HG03565 (cell line): ENCODE measurements around the gene KDM4B.

Experiments used
- ATAC-seq: cut with Tn5 transposase; IDR thresholded peaks from one replicate; pipeline ENCODE4 v1.9.1; 2021; ENCODE audit warnings: mild to moderate bottlenecking, moderate library complexity; ENCODE audit not compliant: unreplicated experiment

KDM4B gene

DNA sequence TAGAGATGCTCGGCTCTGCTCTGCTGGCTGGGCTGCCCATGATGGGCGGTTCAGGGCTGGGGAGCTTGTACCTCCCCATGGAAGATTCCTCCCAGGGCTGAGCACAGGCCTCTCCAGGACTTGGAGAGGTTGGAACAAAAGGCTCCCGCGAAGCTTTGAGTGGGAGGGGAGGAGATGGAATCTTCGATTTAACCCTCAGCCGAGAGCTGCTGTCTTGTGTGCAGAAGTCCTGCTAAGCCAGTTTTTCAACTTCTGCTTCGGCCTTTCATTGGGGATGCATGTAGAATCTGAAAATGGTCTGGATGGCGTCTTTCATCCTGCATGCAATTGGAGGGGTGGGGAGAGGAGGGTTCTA lies 163.3 kb downstream of the KDM4B start:
- no peak for ATAC-seq

DNA sequence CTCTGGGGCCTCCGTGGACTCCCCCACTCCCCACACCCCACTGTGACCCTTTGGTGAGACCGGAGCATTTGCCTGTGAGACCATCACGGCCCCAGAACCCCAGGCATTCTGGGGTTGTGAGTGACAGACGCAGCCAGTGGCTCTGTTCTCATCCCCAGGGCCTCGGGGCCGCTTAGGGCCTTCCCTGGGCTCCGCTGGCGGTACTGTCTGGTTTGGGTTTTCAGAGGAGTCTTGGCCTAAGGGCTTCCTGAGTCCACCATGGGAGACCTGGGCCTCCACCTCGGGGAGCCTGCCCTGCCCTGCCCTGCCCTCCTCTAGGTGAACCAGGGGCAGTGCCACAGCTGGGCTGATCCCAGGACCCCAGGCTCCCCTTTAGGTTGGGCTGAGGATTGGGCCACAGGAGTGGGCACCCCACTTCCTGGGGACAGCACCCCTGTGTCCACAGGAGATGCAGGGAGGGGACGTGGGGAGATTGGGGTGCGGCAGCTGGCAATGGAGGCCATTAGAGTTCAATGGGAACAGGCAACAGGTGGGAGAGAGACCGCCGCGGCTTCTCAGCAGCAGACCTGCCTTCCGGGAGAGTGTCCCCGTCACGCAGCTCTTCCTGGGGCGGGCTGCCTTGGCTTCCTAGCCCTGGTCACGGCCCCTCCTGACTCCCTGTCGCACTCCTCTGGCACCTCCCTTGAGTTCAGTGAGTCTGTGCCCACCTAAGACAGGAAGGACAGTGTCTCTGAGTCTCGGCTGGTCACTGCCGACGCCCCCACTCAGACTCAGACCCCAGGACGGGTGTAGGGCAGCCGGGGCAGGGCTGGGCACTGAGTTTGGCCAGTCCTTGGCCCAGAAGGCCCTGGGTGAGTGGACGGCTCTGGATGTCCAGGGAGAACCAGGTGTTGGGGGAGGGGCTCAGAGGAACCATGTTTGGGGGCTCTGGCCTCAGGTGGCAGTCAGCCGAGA lies 164.1 kb downstream of the KDM4B start:
- ATAC-seq, result no peak

DNA sequence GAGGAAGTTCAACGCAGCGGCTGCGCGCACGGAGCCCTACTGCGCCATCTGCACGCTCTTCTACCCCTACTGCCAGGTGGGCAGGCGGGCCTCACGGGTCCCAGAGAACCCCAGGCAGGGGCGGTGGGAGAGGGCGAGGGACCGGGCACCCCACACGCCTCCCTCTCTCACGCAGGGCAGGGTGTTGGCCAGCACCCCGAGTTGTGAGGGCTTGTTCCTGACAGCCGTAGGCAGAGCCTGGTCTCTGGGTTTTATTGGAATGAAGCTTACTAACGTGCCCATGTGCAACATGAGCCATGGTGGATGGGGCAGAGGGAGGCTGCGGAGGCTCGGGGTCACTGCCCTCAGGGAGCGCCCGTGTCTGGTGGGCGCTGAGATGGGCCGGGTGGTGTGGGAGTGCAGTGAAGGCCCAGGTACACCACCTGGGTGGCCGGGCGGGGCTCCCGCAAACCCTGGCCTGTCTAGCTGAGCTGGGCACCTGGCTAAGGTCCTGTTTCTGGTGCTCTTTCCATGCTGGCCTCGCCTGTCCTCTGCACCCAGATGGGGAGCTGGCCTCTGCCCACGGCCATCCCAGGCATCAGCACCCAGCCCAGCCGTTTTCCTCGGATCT lies 165.2 kb downstream of the KDM4B start:
- no peak for ATAC-seq

DNA sequence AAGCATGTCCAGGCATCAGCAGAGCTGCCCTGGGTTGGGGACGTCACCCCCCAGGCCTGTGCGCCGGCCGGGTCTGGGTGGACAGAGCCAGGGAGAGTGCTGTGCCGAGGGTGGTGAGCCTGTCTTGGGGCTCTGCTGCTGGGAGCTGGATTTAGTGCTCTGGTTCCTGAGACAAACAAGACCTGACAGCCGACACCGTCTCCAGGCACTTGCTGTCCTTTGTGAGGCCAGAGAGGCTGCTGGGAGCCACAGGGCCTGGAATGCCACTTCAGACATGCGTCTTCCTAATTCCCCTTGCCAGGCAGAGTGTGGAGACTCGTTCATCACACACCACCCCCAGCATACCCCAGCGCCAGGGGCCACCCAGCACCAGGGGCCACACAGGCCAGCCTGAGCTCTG lies 165.8 kb downstream of the KDM4B start:
- ATAC-seq, result no peak

DNA sequence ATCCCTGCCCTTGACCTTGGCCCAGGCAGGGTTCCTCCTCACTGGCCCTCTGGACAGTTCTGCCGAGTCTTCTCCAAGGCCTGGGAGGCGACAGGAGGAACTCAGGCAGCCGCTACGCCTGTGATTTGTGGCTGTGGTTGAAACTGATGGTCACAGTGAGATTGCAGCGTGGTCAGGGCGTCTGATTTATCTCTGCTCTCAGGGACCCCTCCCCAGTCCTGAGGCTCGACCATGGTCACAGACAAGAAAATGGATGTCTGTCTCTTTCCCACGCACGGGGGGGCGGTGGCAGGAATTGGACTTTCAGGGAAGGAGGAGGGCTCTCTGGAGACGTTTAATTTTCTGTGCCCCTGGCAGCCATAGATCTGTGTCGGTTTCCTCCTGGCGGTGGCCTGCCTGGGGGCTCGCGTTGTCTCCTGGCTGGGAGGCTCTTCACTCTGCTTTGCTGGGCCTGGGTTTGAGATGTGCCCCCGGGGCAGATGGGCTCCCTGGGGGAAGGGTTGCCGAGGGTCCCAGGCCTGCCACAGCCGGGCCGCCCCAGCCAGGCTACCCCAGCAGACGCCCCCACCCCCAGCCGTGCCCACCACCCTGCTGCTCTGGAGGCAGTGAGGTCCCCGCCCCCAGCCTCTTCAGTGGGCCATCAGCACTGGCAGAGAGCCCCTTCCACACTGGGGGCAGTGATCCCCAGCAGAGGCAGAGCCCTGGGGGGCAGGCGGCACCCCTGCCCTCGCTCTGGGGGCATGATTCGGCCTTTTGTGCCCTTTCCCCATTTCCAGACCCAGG lies 167.4 kb downstream of the KDM4B start:
- no peak for ATAC-seq

DNA sequence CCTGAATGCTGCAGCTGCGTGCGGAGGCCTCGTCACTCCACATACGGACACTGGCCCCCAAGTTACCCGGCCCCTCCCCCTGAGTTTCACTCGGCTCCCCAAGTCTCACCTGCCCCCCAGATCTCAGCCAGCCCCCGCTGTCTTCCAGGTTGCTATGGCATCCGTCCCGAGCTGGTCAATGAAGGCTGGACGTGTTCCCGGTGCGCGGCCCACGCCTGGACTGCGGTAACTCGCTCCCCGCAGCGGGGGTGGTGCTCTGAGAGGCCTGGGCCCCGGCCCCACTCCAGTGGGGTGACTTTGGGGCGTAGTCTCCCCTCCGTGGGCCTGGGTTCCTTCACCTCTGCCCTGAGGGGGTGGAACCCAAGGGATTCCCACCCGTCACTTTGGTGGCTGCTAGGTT lies 168.2 kb downstream of the KDM4B start:
- no peak for ATAC-seq

DNA sequence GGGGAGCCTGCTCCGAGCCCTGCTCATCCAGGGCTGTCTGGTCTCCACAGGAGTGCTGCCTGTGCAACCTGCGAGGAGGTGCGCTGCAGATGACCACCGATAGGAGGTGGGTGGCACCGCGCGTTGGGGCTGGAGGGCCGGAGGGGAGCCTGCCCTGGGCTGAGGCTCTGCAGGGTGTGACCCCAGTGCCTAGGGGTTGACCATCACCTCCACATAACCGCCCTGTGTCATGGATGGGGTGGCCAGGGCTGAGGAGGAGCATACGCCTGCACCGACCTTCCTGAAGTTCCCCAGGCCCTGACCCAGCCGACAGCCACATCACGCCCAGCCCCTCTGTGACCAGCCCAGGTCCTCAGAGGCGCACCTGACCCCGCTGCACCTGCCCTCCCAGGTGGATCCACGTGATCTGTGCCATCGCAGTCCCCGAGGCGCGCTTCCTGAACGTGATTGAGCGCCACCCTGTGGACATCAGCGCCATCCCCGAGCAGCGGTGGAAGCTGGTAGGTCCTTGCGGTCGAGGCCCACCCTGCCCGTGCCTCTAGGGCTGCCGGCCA lies 168.7 kb downstream of the KDM4B start:
- ATAC-seq, result no peak

DNA sequence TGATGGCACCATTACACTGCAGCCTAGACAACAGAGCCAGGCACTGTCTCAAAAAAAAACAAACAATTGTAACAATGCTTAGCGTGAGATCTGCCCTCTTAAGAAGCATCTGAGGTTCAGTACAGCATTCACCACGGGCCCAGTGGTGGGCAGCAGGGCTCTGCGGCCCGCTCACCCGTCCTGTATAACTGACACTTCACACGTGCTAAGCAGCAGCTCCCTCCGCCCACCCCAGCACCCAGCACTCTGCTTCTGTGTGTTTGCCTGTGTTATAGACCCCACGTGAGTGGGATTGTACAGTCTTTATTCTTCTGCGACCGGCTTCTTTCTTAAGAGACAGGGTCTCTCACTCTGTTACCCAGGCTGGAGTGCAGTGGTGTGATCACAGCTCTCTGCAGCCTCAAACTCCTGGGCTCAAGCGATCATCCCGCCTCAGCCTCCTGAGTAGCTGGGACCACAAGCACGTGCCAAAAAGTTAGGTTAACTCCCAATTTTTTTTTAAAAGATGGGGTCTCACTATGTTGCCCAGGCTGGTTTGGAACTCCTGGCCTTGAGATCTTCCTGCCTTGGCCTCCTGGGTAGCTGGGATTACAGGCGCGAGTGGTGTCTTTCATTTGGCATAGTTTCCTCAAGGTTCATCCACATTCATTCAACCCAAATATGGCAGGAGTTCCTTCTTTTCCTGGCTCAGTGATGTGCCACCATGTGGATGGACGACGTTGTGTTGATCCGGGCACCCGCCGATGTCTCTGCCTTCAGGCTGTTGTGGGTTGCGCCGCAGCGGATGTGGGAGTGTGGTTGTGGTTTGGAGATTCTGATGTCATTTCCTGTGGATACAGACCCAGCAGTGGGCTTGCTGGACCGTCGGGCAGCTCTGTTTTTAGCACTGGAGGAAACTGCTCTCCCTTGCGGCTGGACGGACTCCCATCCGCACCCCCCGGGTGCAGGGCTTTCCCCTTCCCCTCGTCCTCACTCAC lies 170.0 kb downstream of the KDM4B start:
- ATAC-seq, result peak; percentile 66

DNA sequence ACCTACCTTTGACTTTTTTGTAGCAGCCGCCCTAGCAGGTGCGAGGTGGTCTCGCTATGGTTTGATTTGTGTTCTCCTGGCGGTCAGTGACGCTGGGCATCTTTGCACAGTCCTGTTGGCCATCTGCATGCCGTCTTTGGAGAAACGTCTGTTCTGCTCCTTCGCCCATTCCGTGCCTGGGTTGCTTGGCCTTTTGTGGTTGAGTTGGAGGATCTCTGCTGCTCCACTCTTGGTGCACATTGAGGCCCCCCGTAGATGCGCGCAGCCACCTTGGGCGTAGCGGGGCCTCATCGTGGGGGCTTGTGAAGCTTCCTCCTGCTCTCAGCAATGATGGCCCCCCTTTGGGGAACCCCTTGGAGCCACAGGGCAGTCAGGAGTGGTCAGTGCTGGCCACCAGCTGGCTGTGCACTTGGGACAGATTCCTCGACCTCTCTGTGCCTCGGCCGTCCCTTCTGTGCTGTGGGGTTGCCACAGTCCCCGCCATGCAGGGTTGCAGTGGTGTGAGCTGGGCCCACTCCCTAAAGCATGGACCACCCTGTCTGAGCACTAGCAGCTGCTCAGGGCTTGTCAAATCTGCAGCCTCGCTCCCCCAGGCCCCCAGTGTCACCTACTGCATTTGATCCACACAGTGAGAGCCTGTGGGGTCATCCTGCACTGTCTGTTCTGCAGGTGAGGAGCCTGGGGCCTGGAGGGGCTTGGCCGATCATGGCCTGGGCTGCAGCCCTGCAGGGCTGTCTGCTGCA lies 170.8 kb downstream of the KDM4B start:
- no peak for ATAC-seq

DNA sequence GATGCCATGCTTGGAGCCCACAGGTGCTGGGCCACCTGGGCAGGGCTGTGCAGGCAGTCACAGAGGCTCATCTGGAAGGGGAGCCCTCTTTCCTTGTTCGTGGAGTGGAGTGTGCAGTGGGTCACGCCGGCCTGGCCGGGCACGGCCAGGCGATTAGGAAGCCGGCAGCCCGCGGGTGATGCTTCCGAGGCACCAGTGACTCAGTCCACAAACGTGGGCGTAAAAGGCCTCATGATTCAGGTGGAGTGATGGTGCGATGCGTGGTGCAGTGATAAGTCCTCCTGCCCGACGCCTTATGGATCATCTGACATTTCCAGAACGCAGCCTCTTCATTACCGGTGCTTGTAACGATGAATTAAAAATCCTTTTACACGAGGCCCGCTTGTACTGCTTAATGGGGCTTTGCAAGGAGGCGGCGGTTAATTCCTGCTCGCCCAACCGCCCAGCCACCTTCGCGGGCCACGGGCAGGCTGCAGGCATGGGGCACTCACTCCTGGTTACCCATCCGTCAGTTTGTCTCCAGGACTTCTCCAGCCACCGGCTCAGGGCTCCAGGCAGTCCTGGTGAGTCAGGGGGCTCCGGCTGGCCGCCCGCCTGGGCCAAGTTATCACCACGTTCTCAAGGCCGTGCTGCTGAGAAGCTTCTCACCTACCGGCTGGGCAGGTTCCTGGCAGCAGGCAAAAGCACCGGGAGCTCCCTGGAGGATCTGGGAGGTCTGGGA lies 172.4 kb downstream of the KDM4B start:
- ATAC-seq, result no peak

DNA sequence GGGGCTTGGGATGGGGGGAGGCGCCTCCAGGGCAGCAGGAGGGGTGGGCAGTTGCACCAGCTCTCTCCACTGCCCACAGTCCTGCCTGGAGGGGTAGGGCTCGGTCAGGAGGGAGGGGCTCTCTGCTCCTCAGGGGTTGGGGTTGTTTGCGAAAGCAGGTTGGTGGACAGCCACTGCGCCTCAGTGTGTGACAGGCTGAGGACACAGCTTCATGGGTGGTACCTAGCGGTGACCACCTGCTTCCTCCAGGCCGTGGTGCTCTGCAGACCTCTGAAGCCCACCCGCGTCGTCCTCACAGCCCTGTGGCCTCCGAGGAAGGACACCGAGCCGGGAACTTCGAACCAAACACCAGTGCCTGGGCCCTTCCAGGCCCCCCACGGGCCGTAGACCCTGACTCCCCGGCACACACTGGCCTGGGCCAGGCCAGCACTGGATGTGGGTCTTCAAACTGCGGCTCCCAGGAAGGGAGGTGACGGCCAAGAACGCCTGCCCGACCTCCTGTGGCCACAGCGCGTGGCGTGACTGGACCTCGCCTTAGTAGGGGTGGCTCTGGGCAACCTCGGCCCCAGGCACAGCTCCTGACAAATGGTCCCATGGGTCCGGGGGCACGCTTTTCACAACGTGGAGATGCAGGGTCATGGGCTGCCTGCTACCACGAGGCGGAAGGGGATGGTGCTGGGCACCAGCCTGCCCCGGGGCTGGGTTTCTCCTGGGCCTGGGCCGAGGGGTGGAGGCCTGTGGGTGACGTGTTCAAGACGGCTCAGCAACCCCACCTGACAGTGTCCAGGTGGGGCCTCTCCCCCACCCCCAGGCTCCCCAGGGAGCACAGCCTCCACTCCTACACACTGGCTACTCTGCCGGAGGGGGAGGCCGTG lies 173.2 kb downstream of the KDM4B start:
- no peak for ATAC-seq

DNA sequence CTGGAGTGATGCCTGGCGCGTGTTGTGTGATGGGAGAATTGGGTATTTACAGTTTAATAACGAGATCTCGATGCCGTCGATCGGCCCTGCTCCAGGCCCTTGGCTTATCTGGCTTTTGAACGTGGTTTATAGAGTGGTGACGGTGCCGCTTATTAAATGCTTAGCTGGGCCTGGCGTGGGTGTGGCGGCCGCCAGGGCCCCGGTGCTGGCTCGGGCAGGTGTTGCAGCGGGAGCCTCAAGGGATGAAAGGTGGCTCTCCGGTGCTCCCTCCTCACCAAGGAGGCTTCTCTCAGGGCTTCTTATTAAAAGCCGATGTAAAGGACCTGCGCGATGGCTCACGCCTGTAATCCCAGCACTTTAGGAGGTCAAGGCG lies 173.8 kb downstream of the KDM4B start:
- no peak for ATAC-seq

DNA sequence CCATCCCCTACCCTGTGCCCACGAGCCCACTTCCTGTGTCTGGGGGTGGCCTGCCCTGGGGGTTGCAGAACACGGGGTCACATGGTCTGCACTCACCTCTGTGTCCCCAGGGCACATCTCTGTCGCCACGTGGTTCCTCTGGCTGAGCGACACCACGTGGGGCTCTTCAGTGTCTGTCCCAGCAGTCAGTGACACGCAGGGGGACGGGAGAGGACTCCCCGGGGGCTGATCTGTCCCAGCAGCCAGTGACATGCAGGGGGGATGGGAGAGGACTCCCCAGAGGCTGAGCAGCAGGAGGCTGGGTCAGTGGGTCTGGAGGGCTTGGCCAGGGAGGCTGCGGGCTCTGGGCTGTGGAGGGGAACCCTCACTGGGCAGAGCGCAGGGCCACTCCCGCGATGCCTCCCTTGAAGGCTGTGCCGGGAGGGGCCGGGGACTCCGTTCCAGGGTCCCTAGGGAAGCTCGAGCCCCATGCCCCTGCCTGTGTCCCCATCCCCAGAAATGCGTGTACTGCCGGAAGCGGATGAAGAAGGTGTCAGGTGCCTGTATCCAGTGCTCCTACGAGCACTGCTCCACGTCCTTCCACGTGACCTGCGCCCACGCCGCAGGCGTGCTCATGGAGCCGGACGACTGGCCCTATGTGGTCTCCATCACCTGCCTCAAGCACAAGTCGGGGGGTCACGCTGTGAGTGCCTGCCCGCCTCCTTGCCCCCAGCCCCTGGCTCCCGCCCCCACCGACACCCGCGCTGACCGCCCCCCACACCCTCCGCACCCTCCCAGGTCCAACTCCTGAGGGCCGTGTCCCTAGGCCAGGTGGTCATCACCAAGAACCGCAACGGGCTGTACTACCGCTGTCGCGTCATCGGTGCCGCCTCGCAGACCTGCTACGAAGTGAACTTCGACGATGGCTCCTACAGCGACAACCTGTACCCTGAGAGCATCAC lies 174.8 kb downstream of the KDM4B start:
- no peak for ATAC-seq

DNA sequence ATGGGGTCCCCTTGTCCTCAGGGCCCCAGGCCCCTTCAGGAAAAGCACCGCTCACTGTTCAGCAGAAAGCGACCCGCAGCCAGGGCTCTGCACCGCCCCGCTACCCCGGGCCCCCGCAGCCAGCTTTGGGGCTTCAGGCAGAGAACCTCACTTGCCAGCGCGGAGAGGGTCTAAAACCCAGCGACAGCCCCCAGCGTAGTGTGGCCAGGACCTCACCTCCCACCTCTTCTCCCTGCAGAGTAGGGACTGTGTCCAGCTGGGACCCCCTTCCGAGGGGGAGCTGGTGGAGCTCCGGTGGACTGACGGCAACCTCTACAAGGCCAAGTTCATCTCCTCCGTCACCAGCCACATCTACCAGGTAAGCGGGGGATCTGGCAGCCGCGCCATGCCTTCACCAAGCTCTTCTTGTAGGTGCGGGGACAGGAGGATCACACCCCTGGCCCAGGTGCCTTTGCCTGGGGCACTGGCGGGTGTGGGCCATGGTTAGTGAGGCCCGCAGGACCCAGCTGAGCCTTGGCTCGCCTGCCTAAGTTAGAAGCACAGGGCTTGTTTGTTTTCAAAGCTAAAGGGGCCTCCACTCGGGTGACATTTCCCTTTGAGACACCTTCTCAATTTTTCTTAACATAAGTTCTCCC lies 175.7 kb downstream of the KDM4B start:
- ATAC-seq, result no peak

DNA sequence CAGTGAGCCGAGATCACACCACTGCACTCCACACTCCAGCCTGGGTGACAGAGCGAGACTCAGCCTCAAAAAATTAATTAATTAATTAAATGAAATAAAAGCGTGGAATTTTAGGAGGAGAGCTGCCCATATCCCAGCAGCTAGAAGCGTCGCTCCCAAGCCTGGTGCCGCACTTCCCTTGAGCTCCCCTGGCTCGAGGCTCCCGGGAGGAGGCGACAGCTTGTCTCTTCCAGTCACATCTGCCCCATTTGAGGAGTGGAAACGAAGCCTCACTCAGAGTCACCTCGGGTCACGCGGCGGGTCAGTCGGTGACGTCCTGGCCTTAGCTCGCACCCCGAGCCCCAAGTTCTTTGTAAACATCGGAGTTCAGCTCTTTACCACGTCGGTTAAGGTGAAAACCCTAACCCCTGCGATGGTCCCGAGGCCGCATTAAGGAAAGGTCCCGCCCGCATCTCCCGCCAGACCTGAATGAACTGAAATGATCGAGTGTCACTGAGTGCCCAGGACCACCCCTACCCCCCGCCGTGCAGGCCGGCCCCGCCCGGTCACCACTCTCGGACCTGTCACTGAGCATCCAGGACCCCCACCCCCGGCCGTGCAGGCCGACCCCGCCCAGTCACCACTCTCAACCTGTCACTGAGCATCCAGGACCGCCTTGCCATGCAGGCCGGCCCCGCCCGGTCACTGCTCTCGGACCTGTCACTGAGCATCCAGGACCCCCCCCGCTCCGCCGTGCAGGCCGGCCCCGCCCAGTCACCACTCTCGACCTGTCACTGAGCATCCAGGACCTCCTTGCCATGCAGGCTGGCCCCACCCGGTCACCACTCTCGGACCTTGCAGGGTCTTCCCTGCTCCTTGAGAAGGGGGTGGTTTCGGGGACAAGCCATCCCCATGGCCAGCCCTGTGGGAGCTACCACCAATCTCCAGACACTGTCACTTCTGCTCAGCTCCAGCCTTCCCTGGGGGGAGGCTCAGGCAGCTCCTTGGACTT lies 176.9 kb downstream of the KDM4B start:
- no peak for ATAC-seq
